HEK293 (cell line): ENCODE measurements around the gene KDM4D.
A peak's percentile ranks its signal among the peaks of the same experiment; 100 is the strongest.

Experiments used
- GLI4 ChIP-seq: fragments of 450-650 bp; formaldehyde crosslinking; IDR thresholded peaks from 2 replicates; pipeline ENCODE4 v1.5.1; 2016; ENCODE audit warnings: missing biosample characterization, missing genetic modification characterization
- HOXC10 ChIP-seq: sonication (generic); formaldehyde crosslinking; IDR thresholded peaks from 2 replicates; pipeline ENCODE4 v1.8.1; 2023; ENCODE audit warnings: mild to moderate bottlenecking, missing genetic modification reagents
- KLF16 ChIP-seq: fragments of 450-650 bp; formaldehyde crosslinking; IDR thresholded peaks from 2 replicates; pipeline ENCODE4 v1.5.1; 2017; ENCODE audit warnings: missing biosample characterization, missing genetic modification characterization
- KLF9 ChIP-seq: fragments of 450-650 bp; formaldehyde crosslinking; IDR thresholded peaks from 2 replicates; pipeline ENCODE4 v1.5.1; 2016; ENCODE audit warnings: missing biosample characterization, missing genetic modification characterization, low read depth
- PRDM1 ChIP-seq: fragments of 450-650 bp; formaldehyde crosslinking; IDR thresholded peaks from 2 replicates; pipeline ENCODE4; 2016; ENCODE audit warnings: missing biosample characterization, missing genetic modification characterization
- ZFHX2 ChIP-seq: fragments of 450-650 bp; formaldehyde crosslinking; conservative IDR thresholded peaks from 2 replicates; pipeline ENCODE4 v1.5.1; 2016; ENCODE audit warnings: missing biosample characterization, missing genetic modification characterization
- ZNF121 ChIP-seq: fragments of 450-650 bp; formaldehyde crosslinking; IDR thresholded peaks from 2 replicates; pipeline ENCODE4 v1.5.1; 2016; ENCODE audit warnings: missing biosample characterization, missing genetic modification characterization
- ZNF354C ChIP-seq: fragments of 450-650 bp; formaldehyde crosslinking; IDR thresholded peaks from 2 replicates; pipeline ENCODE4 v1.5.1; 2016; ENCODE audit warnings: missing biosample characterization, missing genetic modification characterization, low read depth, borderline replicate concordance
- ZNF501 ChIP-seq: fragments of 450-650 bp; formaldehyde crosslinking; IDR thresholded peaks from 2 replicates; pipeline ENCODE4 v1.5.1; 2016; ENCODE audit warnings: missing biosample characterization, missing genetic modification characterization
- ZNF626 ChIP-seq: fragments of 450-650 bp; sonication (Bioruptor Pico); formaldehyde crosslinking; IDR thresholded peaks from 2 replicates; pipeline ENCODE4 v1.5.1; 2018; ENCODE audit warnings: missing biosample characterization, missing genetic modification characterization, inconsistent platforms
- ZSCAN16 ChIP-seq: fragments of 450-650 bp; formaldehyde crosslinking; IDR thresholded peaks from 2 replicates; pipeline ENCODE4 v1.5.1; 2016; ENCODE audit warnings: missing biosample characterization, missing genetic modification characterization
- ZXDB ChIP-seq: fragments of 450-650 bp; formaldehyde crosslinking; IDR thresholded peaks from 2 replicates; pipeline ENCODE4 v1.5.1; 2016; ENCODE audit warnings: missing biosample characterization, missing genetic modification characterization
- TF ChIP-seq, protein P1 (sequence below): fragments of 450-650 bp; formaldehyde crosslinking; IDR thresholded peaks from 2 replicates; pipeline ENCODE4 v1.5.1; 2016; ENCODE audit warnings: missing biosample characterization, missing genetic modification characterization
- TF ChIP-seq, protein P2 (sequence below): sonication (generic); formaldehyde crosslinking; IDR thresholded peaks from 2 replicates; pipeline ENCODE4 v1.8.1; 2022; ENCODE audit warnings: mild to moderate bottlenecking, moderate library complexity, missing genetic modification reagents
- TF ChIP-seq, protein P3 (sequence below): fragments of 450-650 bp; formaldehyde crosslinking; conservative IDR thresholded peaks from 2 replicates; pipeline ENCODE4 v1.5.1; 2016; ENCODE audit warnings: low read depth, missing biosample characterization, missing genetic modification characterization
- TF ChIP-seq, protein P4 (sequence below): fragments of 450-650 bp; formaldehyde crosslinking; optimal IDR thresholded peaks from 2 replicates; pipeline ENCODE3; 2016; ENCODE audit warnings: missing biosample characterization, mild to moderate bottlenecking, missing genetic modification characterization
- TF ChIP-seq, protein P5 (sequence below): fragments of 450-650 bp; formaldehyde crosslinking; IDR thresholded peaks from 2 replicates; pipeline ENCODE4 v1.5.1; 2016; ENCODE audit warnings: missing biosample characterization, missing genetic modification characterization
- TF ChIP-seq, protein P6 (sequence below): fragments of 450-650 bp; formaldehyde crosslinking; IDR thresholded peaks from 2 replicates; pipeline ENCODE4 v1.5.1; 2016; ENCODE audit warnings: missing biosample characterization, missing genetic modification characterization, low read depth
- TF ChIP-seq, protein P7 (sequence below): fragments of 450-650 bp; formaldehyde crosslinking; IDR thresholded peaks from 2 replicates; pipeline ENCODE4 v1.5.1; 2016; ENCODE audit warnings: missing biosample characterization, missing genetic modification characterization
- TF ChIP-seq, protein P8 (sequence below): fragments of 450-650 bp; formaldehyde crosslinking; IDR thresholded peaks from 2 replicates; pipeline ENCODE4 v1.5.1; 2016; ENCODE audit warnings: missing biosample characterization, missing genetic modification characterization, borderline replicate concordance

The KDM4D gene

DNA sequence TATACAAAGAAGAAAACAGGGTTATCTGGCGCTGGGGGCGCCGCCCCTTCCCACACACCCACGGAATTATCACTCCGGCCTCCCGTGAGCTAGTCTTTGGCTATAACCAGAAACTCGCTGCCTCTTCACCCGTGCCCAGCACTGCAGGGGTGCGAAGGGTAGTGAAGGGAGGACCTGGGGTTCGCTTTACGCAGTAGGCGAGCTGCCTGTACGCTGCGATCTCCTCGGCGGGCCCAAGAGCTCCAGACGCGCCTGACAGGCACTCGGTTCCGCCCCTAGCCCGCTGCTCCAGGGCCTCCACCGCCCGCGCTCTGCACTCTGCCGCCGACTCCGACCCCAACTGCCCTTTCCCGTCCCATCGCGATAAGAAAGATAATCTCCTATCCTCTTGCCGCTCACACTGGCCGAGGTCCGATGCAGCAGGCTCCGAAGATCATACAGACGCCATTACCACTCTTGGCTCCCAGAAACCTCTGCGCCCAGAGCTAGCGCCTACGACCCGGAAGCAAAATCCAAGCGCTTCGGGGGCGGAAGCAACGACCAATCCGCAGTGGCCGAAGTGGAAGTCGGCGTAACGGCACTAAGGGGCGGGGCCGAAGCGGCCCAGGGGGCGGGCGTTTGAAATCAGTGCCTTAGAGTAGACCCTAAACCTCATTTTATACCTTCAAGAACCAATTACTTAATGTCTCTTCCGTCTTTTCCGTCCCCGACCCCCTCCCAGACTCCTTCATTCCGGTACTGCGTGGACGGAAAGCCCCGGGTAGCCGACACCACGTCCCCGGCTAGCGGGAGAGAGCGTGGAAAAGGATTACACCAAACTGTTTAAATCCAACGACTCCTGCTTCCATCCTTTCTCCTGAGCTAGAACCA is at the start of gene KDM4D, which contains the start of gene CWC15 (continued):
- TF ChIP-seq ZNF501 (tag by site-specific recombination) = peak; percentile 51
- TF ChIP-seq GLI4 (tag by site-specific recombination) = no peak
- TF ChIP-seq, protein P1, sequence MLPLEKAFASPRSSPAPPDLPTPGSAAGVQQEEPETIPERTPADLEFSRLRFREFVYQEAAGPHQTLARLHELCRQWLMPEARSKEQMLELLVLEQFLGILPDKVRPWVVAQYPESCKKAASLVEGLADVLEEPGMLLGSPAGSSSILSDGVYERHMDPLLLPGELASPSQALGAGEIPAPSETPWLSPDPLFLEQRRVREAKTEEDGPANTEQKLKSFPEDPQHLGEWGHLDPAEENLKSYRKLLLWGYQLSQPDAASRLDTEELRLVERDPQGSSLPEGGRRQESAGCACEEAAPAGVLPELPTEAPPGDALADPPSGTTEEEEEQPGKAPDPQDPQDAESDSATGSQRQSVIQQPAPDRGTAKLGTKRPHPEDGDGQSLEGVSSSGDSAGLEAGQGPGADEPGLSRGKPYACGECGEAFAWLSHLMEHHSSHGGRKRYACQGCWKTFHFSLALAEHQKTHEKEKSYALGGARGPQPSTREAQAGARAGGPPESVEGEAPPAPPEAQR (tag by site-specific recombination) = no peak
- TF ChIP-seq, protein P2, sequence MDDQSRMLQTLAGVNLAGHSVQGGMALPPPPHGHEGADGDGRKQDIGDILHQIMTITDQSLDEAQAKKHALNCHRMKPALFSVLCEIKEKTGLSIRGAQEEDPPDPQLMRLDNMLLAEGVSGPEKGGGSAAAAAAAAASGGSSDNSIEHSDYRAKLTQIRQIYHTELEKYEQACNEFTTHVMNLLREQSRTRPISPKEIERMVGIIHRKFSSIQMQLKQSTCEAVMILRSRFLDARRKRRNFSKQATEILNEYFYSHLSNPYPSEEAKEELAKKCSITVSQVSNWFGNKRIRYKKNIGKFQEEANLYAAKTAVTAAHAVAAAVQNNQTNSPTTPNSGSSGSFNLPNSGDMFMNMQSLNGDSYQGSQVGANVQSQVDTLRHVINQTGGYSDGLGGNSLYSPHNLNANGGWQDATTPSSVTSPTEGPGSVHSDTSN (CRISPR knock-in tag) = no peak
- no peak for TF ChIP-seq ZNF121 (tag by site-specific recombination)
- TF ChIP-seq ZSCAN16 (tag by site-specific recombination) = no peak
- TF ChIP-seq, protein P3, sequence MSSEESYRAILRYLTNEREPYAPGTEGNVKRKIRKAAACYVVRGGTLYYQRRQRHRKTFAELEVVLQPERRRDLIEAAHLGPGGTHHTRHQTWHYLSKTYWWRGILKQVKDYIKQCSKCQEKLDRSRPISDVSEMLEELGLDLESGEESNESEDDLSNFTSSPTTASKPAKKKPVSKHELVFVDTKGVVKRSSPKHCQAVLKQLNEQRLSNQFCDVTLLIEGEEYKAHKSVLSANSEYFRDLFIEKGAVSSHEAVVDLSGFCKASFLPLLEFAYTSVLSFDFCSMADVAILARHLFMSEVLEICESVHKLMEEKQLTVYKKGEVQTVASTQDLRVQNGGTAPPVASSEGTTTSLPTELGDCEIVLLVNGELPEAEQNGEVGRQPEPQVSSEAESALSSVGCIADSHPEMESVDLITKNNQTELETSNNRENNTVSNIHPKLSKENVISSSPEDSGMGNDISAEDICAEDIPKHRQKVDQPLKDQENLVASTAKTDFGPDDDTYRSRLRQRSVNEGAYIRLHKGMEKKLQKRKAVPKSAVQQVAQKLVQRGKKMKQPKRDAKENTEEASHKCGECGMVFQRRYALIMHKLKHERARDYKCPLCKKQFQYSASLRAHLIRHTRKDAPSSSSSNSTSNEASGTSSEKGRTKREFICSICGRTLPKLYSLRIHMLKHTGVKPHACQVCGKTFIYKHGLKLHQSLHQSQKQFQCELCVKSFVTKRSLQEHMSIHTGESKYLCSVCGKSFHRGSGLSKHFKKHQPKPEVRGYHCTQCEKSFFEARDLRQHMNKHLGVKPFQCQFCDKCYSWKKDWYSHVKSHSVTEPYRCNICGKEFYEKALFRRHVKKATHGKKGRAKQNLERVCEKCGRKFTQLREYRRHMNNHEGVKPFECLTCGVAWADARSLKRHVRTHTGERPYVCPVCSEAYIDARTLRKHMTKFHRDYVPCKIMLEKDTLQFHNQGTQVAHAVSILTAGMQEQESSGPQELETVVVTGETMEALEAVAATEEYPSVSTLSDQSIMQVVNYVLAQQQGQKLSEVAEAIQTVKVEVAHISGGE (tag by site-specific recombination) = peak; percentile 45
- TF ChIP-seq, protein P4, sequence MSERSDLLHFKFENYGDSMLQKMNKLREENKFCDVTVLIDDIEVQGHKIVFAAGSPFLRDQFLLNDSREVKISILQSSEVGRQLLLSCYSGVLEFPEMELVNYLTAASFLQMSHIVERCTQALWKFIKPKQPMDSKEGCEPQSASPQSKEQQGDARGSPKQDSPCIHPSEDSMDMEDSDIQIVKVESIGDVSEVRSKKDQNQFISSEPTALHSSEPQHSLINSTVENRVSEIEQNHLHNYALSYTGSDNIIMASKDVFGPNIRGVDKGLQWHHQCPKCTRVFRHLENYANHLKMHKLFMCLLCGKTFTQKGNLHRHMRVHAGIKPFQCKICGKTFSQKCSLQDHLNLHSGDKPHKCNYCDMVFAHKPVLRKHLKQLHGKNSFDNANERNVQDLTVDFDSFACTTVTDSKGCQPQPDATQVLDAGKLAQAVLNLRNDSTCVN = peak; percentile 1
- TF ChIP-seq, protein P5, sequence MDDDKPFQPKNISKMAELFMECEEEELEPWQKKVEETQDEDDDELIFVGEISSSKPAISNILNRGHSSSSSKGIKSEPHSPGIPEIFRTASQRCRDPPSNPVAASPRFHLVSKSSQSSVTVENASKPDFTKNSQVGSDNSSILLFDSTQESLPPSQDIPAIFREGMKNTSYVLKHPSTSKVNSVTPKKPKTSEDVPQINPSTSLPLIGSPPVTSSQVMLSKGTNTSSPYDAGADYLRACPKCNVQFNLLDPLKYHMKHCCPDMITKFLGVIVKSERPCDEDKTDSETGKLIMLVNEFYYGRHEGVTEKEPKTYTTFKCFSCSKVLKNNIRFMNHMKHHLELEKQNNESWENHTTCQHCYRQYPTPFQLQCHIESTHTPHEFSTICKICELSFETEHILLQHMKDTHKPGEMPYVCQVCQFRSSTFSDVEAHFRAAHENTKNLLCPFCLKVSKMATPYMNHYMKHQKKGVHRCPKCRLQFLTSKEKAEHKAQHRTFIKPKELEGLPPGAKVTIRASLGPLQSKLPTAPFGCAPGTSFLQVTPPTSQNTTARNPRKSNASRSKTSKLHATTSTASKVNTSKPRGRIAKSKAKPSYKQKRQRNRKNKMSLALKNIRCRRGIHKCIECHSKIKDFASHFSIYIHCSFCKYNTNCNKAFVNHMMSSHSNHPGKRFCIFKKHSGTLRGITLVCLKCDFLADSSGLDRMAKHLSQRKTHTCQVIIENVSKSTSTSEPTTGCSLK (tag by site-specific recombination) = no peak
- peak; percentile 47; the same call in 1 of the 2 replicates for TF ChIP-seq ZFHX2 (tag by site-specific recombination)
- TF ChIP-seq, protein P6, sequence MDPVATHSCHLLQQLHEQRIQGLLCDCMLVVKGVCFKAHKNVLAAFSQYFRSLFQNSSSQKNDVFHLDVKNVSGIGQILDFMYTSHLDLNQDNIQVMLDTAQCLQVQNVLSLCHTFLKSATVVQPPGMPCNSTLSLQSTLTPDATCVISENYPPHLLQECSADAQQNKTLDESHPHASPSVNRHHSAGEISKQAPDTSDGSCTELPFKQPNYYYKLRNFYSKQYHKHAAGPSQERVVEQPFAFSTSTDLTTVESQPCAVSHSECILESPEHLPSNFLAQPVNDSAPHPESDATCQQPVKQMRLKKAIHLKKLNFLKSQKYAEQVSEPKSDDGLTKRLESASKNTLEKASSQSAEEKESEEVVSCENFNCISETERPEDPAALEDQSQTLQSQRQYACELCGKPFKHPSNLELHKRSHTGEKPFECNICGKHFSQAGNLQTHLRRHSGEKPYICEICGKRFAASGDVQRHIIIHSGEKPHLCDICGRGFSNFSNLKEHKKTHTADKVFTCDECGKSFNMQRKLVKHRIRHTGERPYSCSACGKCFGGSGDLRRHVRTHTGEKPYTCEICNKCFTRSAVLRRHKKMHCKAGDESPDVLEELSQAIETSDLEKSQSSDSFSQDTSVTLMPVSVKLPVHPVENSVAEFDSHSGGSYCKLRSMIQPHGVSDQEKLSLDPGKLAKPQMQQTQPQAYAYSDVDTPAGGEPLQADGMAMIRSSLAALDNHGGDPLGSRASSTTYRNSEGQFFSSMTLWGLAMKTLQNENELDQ = no peak
- 0 out of 2 replicates have a peak, but pooled peaks have one; percentile 19 for TF ChIP-seq PRDM1
- TF ChIP-seq HOXC10 = no peak
- no peak for TF ChIP-seq ZNF354C (tag by site-specific recombination)
- TF ChIP-seq, protein P7, sequence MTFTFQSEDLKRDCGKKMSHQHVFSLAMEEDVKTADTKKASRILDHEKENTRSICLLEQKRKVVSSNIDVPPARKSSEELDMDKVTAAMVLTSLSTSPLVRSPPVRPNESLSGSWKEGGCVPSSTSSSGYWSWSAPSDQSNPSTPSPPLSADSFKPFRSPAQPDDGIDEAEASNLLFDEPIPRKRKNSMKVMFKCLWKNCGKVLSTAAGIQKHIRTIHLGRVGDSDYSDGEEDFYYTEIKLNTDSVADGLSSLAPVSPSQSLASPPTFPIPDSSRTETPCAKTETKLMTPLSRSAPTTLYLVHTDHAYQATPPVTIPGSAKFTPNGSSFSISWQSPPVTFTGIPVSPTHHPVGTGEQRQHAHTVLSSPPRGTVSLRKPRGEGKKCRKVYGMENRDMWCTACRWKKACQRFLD (tag by site-specific recombination) = no peak
- peak; percentile 45; the same call in 1 of the 2 replicates for TF ChIP-seq ZXDB (tag by site-specific recombination)
- TF ChIP-seq KLF16 (tag by site-specific recombination) = peak; percentile 59; the same call in 1 of the 2 replicates
- peak; percentile 19; the same call in 1 of the 2 replicates for TF ChIP-seq KLF9 (tag by site-specific recombination)
- TF ChIP-seq ZNF626 (tag by site-specific recombination) = no peak
- TF ChIP-seq, protein P8, sequence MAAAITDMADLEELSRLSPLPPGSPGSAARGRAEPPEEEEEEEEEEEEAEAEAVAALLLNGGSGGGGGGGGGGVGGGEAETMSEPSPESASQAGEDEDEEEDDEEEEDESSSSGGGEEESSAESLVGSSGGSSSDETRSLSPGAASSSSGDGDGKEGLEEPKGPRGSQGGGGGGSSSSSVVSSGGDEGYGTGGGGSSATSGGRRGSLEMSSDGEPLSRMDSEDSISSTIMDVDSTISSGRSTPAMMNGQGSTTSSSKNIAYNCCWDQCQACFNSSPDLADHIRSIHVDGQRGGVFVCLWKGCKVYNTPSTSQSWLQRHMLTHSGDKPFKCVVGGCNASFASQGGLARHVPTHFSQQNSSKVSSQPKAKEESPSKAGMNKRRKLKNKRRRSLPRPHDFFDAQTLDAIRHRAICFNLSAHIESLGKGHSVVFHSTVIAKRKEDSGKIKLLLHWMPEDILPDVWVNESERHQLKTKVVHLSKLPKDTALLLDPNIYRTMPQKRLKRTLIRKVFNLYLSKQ = no peak
